Chondrocyte (in vitro differentiated cells): ENCODE results near the gene ZNF226. TPM values are rescaled to one million over a fixed set of nuclear protein-coding genes. Genes with fewer than 3 reads are reported as not detected.
"Not testable (repeated sequence)": the region's sequence is repeated elsewhere in the genome, so short reads cannot be mapped to it uniquely, and the experiment has no call there.

Experiments used
- DNase-seq: peaks from one replicate; pipeline ENCODE4 v3.0.0; 2021; ENCODE audit warnings: mixed read lengths, low spot score
- H3K27ac Mint-ChIP-seq: one replicate; pipeline ENCODE4 v1.8.0; 2021; ENCODE audit warnings: mild to moderate bottlenecking, moderate library complexity, mixed read lengths; ENCODE audit not compliant: unreplicated experiment
- H3K27me3 Mint-ChIP-seq: 2 replicates; pipeline ENCODE4 v1.8.0; 2021; ENCODE audit warnings: low read depth, mixed read lengths
- H3K36me3 Mint-ChIP-seq: 2 replicates; pipeline ENCODE4 v1.8.0; 2021; ENCODE audit warnings: low read depth, mixed read lengths
- H3K4me1 Mint-ChIP-seq: 2 replicates; pipeline ENCODE4 v1.8.0; 2021; ENCODE audit warnings: low read depth, mild to moderate bottlenecking, mixed read lengths
- H3K4me3 Mint-ChIP-seq: one replicate; pipeline ENCODE4 v1.8.0; 2021; ENCODE audit warnings: mild to moderate bottlenecking, moderate library complexity, mixed read lengths; ENCODE audit not compliant: unreplicated experiment
- H3K9me3 Mint-ChIP-seq: 2 replicates; pipeline ENCODE4 v1.8.0; 2021; ENCODE audit warnings: low read depth, mixed read lengths
- total RNA-seq: library from RNA; stranded (reverse); gene quantifications from 3 replicates; pipeline ENCODE4 v1.2.1, GENCODE V29; 2021
- TF ChIP-seq, protein P1 (sequence below): fragments of 200-600 bp; sonication (generic); IDR thresholded peaks from 2 replicates; pipeline ENCODE4 v1.5.0; 2021; ENCODE audit warnings: antibody characterized with exemption, mild to moderate bottlenecking, moderate library complexity

ZNF226 gene
- total RNA-seq, 1 donor from 2014 or later, result 25.0 TPM

DNA sequence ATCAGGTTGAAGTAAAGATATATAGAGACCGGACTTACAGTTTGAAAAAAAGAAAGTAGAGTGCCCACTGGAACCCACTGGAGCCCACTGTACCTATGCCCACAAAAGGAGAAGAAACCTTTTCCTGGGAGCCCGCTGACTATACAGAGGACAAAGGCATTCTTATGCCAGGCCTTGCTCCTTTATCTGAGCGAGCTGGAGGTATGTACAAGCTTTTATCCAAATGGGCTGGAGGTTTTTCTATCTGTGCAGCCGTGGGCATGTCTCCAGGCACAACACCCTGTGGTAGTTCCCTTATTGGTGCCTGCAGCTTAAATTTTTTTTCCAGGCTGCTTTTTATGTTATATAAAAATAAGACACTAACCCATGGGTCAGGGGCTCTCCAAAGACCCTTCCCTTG is 15.1 kb upstream of the ZNF226 start:
- Mint-ChIP-seq H3K27me3 (no peaks in the 10 kb centered on the region), H3K9me3 (peaks cover 13% of the 10 kb centered on the region), H3K4me1 (no peaks in the 10 kb centered on the region), H3K36me3 (peaks cover 57% of the 10 kb centered on the region), H3K4me3 (no peak overlapping the region), H3K27ac (no peak overlapping the region)
- TF ChIP-seq, protein P1, sequence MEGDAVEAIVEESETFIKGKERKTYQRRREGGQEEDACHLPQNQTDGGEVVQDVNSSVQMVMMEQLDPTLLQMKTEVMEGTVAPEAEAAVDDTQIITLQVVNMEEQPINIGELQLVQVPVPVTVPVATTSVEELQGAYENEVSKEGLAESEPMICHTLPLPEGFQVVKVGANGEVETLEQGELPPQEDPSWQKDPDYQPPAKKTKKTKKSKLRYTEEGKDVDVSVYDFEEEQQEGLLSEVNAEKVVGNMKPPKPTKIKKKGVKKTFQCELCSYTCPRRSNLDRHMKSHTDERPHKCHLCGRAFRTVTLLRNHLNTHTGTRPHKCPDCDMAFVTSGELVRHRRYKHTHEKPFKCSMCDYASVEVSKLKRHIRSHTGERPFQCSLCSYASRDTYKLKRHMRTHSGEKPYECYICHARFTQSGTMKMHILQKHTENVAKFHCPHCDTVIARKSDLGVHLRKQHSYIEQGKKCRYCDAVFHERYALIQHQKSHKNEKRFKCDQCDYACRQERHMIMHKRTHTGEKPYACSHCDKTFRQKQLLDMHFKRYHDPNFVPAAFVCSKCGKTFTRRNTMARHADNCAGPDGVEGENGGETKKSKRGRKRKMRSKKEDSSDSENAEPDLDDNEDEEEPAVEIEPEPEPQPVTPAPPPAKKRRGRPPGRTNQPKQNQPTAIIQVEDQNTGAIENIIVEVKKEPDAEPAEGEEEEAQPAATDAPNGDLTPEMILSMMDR, result no peak
- DNase-seq, result no peak

DNA sequence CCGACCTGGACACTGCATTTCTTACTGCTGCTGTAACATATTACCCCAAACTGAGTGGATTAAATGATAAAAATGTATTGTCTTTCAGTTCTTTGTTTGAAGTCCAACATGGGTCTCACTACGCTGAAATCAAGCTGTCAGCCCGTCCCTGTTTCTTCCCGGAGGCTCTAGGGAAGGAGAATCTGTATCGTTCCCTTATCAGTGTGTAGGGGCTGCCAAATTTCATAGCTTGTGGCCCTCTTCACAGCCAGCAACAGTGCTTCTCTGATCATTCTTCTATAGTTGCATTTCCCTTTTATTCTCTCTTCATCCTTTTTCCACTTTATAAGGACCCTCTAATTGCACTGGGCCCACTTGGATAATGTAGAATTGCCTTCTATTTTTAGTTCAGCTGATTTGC is 13.4 kb upstream of the ZNF226 start:
- DNase-seq, result no peak
- H3K27ac Mint-ChIP-seq, result no peak overlapping the region
- H3K4me3 Mint-ChIP-seq, result no peak overlapping the region
- H3K9me3 Mint-ChIP-seq, result peaks cover 19% of the 10 kb centered on the region
- peaks cover 61% of the 10 kb centered on the region for H3K36me3 Mint-ChIP-seq
- H3K4me1 Mint-ChIP-seq, result no peaks in the 10 kb centered on the region
- TF ChIP-seq, protein P1, result no peak
- no peaks in the 10 kb centered on the region for H3K27me3 Mint-ChIP-seq

DNA sequence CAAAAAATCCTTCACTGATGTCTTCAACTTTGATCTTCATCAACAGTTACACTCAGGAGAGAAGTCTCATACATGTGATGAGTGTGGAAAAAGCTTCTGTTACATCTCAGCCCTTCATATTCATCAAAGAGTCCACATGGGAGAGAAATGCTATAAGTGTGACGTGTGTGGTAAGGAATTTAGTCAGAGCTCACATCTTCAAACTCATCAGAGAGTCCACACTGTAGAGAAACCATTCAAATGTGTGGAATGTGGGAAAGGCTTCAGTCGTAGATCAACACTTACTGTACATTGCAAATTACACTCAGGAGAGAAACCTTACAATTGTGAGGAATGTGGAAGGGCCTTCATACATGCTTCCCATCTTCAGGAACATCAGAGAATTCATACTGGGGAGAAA is 8.4 kb upstream of the ZNF226 start:
- no peaks in the 10 kb centered on the region for H3K4me1 Mint-ChIP-seq
- H3K27me3 Mint-ChIP-seq, result no peaks in the 10 kb centered on the region
- TF ChIP-seq, protein P1, result no peak
- H3K27ac Mint-ChIP-seq, result no peak overlapping the region
- no peak overlapping the region for H3K4me3 Mint-ChIP-seq
- H3K36me3 Mint-ChIP-seq, result peaks cover 55% of the 10 kb centered on the region
- DNase-seq, result no peak
- peaks cover 39% of the 10 kb centered on the region for H3K9me3 Mint-ChIP-seq

DNA sequence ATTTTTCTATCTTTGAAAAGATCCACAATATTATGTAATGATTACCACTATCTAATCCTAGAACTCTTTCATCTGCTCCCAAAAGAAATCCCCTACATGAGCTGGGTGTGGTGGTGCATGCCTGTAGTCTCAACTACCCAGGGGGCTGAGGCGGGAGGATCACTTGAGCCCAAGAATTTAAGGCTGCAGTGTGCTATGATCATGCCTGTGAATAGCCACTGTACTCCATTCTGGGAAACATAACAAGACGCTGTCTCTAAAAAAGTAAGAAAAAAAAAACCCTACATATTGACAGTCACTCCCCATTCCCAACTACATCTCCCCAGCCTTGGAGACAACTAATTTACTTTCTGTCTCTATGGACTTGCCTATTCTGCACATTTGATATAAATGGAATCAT is 1.1 kb upstream of the ZNF226 start:
- TF ChIP-seq, protein P1, result no peak
- no peaks in the 10 kb centered on the region for H3K27me3 Mint-ChIP-seq
- H3K36me3 Mint-ChIP-seq, result peaks cover 17% of the 10 kb centered on the region
- H3K9me3 Mint-ChIP-seq, result peaks cover 32% of the 10 kb centered on the region
- no peak for DNase-seq
- H3K27ac Mint-ChIP-seq, result no peak overlapping the region
- peaks cover 29% of the 10 kb centered on the region for H3K4me1 Mint-ChIP-seq
- no peak overlapping the region for H3K4me3 Mint-ChIP-seq

DNA sequence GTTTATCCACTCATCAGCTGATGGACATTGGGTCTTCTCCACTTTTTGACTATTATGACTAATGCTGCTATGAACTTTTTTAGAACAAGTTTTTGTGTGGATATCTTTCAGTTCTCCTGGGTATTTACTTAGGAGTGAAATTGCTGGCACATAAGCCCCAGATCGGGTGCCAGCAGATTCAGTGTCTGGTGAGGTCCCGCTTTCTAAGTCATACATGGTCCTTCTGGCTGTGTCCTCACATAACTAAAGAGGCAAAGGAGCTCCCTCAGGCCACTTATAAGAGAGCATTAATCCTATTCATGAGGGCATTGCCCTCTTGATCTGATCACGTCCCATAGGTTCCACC is 600 bp upstream of the ZNF226 start:
- peak overlapping the region; percentile 98 for H3K4me3 Mint-ChIP-seq
- TF ChIP-seq, protein P1, result no peak
- H3K27ac Mint-ChIP-seq, result peak overlapping the region; percentile 99
- H3K9me3 Mint-ChIP-seq, result peaks cover 32% of the 10 kb centered on the region
- peaks cover 29% of the 10 kb centered on the region for H3K4me1 Mint-ChIP-seq
- peaks cover 19% of the 10 kb centered on the region for H3K36me3 Mint-ChIP-seq
- H3K27me3 Mint-ChIP-seq, result no peaks in the 10 kb centered on the region
- DNase-seq, result no peak

DNA sequence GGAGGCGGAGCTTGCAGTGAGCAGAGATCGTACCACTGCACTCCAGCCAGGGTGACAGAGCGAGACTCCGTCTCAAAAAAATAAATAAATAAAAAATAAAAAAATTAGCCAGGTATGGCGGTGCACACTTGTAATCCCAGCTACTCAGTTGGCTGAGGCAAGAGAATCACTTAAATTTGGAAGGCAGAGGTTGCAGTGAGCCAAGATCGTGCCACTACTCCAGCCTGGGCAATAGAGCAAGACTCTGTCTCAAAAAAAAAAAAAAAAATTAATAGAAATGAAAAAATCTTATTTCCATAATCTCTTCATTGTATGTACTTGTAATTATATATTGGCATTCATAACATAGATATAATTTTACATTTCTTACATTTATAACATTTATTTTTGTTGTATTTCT is 5.8 kb downstream of the ZNF226 start:
- peaks cover 18% of the 10 kb centered on the region for H3K4me1 Mint-ChIP-seq
- DNase-seq, H3K27me3 Mint-ChIP-seq, H3K27ac Mint-ChIP-seq, H3K4me3 Mint-ChIP-seq: not testable (repeated sequence)
- peaks cover 39% of the 10 kb centered on the region for H3K9me3 Mint-ChIP-seq
- peaks cover 72% of the 10 kb centered on the region for H3K36me3 Mint-ChIP-seq
